ENCODE measurements around the gene OPCML.

- TF ChIP-seq, protein P1, sequence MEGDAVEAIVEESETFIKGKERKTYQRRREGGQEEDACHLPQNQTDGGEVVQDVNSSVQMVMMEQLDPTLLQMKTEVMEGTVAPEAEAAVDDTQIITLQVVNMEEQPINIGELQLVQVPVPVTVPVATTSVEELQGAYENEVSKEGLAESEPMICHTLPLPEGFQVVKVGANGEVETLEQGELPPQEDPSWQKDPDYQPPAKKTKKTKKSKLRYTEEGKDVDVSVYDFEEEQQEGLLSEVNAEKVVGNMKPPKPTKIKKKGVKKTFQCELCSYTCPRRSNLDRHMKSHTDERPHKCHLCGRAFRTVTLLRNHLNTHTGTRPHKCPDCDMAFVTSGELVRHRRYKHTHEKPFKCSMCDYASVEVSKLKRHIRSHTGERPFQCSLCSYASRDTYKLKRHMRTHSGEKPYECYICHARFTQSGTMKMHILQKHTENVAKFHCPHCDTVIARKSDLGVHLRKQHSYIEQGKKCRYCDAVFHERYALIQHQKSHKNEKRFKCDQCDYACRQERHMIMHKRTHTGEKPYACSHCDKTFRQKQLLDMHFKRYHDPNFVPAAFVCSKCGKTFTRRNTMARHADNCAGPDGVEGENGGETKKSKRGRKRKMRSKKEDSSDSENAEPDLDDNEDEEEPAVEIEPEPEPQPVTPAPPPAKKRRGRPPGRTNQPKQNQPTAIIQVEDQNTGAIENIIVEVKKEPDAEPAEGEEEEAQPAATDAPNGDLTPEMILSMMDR (IDR thresholded peaks at IDR 0.05) = no peak
- TF ChIP-seq POLR2A (IDR thresholded peaks at IDR 0.05) = no peak
These were observed 205.5 kb downstream of the OPCML start for GRCh38 chr11:133326849-133327248.
